Pericardium fibroblast (primary cell): ENCODE results near the gene ZNF878. TPM values are rescaled to one million over a fixed set of nuclear protein-coding genes. Genes with fewer than 3 reads are reported as not detected.

ENCODE experiments used
- total RNA-seq: library from RNA; depleted of rRNA; stranded (reverse); fragments of >200 nt; gene quantifications from 2 replicates; pipeline ENCODE4 v1.2.3, GENCODE V29; 2015

ZNF878 gene
- total RNA-seq, result not detected in 2 replicates

GRCh38 chr19:12052497-12053169 is at the start of gene ZNF878:
ZNF878 (minus strand) TSS chr19:12052961; CDS start chr19:12052801, 160 bp downstream.

GRCh38 chr19:12064590-12065538 is 12.1 kb upstream of the ZNF878 start, which contains the start of gene ZNF844:
ZNF844 (plus strand) TSS chr19:12064731; CDS start chr19:12064874, 143 bp downstream.

GRCh38 chr19:12035220-12036172 is 17.3 kb downstream of the ZNF878 start, which contains the start of gene ZNF433:
ZNF433 (minus strand) TSS chr19:12035679; CDS start chr19:12035539, 140 bp downstream.

Other genes starting within 250 kb of the ZNF878 start
- gene ZNF440, start 238.7 kb downstream of the ZNF878 start, total RNA-seq, result 2.7 and 4.8 TPM in 2 replicates
- 0.34 and 2.1 TPM in 2 replicates for gene ZNF439, start 204.2 kb downstream of the ZNF878 start, total RNA-seq
- gene ZNF69, start 165.2 kb downstream of the ZNF878 start, total RNA-seq, result 3.4 and 5.8 TPM in 2 replicates
- 3.1 and 4.9 TPM in 2 replicates for gene ZNF700, start 127.9 kb downstream of the ZNF878 start, total RNA-seq
- gene ZNF763, start 87.9 kb downstream of the ZNF878 start, total RNA-seq, result 0.85 and 1.6 TPM in 2 replicates
- 2.3 and 3.8 TPM in 2 replicates for gene ZNF433, start 17.3 kb downstream of the ZNF878 start, total RNA-seq
- gene ZNF844, start 11.8 kb upstream of the ZNF878 start, total RNA-seq, result 3.7 and 5.4 TPM in 2 replicates
- gene ZNF20, start 87.4 kb upstream of the ZNF878 start, total RNA-seq, result 3.3 and 12.5 TPM in 2 replicates
- gene ZNF625, start 103.8 kb upstream of the ZNF878 start, total RNA-seq, result 0.26 and 5.8 TPM in 2 replicates
- 4.6 and 6.6 TPM in 2 replicates for gene ZNF136, start 110.1 kb upstream of the ZNF878 start, total RNA-seq
- gene ZNF44, start 241.9 kb upstream of the ZNF878 start, total RNA-seq, result 2.0 and 3.6 TPM in 2 replicates